GM19035 (cell line): ENCODE results near the gene PLEKHG3.
"Not testable (repeated sequence)": the region's sequence is repeated elsewhere in the genome, so short reads cannot be mapped to it uniquely, and the experiment has no call there.

Experiments
- ATAC-seq: cut with Tn5 transposase; IDR thresholded peaks from one replicate; pipeline ENCODE4 v1.9.1; 2021; ENCODE audit not compliant: unreplicated experiment

The PLEKHG3 gene

GRCh38 chr14:64686282-64686615 is 18.0 kb upstream of the PLEKHG3 start:
- no peak for ATAC-seq

- ATAC-seq = no peak
These were observed 16.2 kb upstream of the PLEKHG3 start for GRCh38 chr14:64688031-64688430.

GRCh38 chr14:64688811-64689281 is 15.4 kb upstream of the PLEKHG3 start:
- no peak for ATAC-seq

- ATAC-seq = no peak
These were observed 14.9 kb upstream of the PLEKHG3 start for GRCh38 chr14:64689289-64689688.

- ATAC-seq = not testable (repeated sequence)
These were observed 13.6 kb upstream of the PLEKHG3 start for GRCh38 chr14:64690607-64691006.

GRCh38 chr14:64691376-64691775 is 12.8 kb upstream of the PLEKHG3 start:
- no peak for ATAC-seq

- no peak for ATAC-seq
These were observed 11.8 kb upstream of the PLEKHG3 start for GRCh38 chr14:64692189-64692985.

- ATAC-seq = no peak
These were observed 11.0 kb upstream of the PLEKHG3 start for GRCh38 chr14:64692986-64693809.

- ATAC-seq = no peak
These were observed 10.4 kb upstream of the PLEKHG3 start for GRCh38 chr14:64693810-64694165.

- ATAC-seq = no peak
These were observed 9.2 kb upstream of the PLEKHG3 start for GRCh38 chr14:64695071-64695470.

GRCh38 chr14:64696355-64696857 is 7.8 kb upstream of the PLEKHG3 start:
- ATAC-seq = no peak

- ATAC-seq = no peak
These were observed 5.3 kb upstream of the PLEKHG3 start for GRCh38 chr14:64698903-64699302.

GRCh38 chr14:64700290-64700689 is 3.9 kb upstream of the PLEKHG3 start:
- ATAC-seq = no peak

GRCh38 chr14:64700894-64701293 is 3.3 kb upstream of the PLEKHG3 start:
- ATAC-seq = no peak

GRCh38 chr14:64701660-64702059 is 2.6 kb upstream of the PLEKHG3 start:
- ATAC-seq = no peak

- no peak for ATAC-seq
These were observed 1.5 kb upstream of the PLEKHG3 start for GRCh38 chr14:64702493-64703394.

GRCh38 chr14:64703395-64704142 is 655 bp upstream of the PLEKHG3 start:
- ATAC-seq = no peak

- ATAC-seq = no peak
These were observed 638 bp downstream of the PLEKHG3 start for GRCh38 chr14:64704743-64705380.

- ATAC-seq = no peak
These were observed 1.3 kb downstream of the PLEKHG3 start for GRCh38 chr14:64705381-64706118.
